GM19467 (cell line): Measurements from ENCODE around the gene ACTBL2.
A peak's percentile ranks its signal among the peaks of the same experiment; 100 is the strongest.
"Not testable (repeated sequence)": the region's sequence is repeated elsewhere in the genome, so short reads cannot be mapped to it uniquely, and the experiment has no call there.

Source experiments
- ATAC-seq: cut with Tn5 transposase; IDR thresholded peaks from one replicate; pipeline ENCODE4 v1.9.1; 2021; ENCODE audit warnings: mild to moderate bottlenecking, moderate library complexity; ENCODE audit not compliant: unreplicated experiment

Gene ACTBL2

GRCh38 chr5:57482671-57483106 lies at the start of gene ACTBL2:
Gene ACTBL2, minus strand, starts transcription at chr5:57482811. Its CDS starts 104 bp downstream, at chr5:57482707.
- ATAC-seq, result no peak

GRCh38 chr5:57531333-57531732 lies 48.7 kb upstream of the ACTBL2 start:
- ATAC-seq, result no peak

GRCh38 chr5:57529864-57530263 lies 47.3 kb upstream of the ACTBL2 start:
- ATAC-seq, result no peak

- no peak for ATAC-seq
Measured at GRCh38 chr5:57527870-57528269, 45.3 kb upstream of the ACTBL2 start.

- no peak for ATAC-seq
Measured at GRCh38 chr5:57524348-57525060, 41.9 kb upstream of the ACTBL2 start.

GRCh38 chr5:57522477-57522876 lies 39.9 kb upstream of the ACTBL2 start:
- not testable (repeated sequence) for ATAC-seq

- ATAC-seq, result not testable (repeated sequence)
Measured at GRCh38 chr5:57518415-57518814, 35.8 kb upstream of the ACTBL2 start.

GRCh38 chr5:57517250-57517649 lies 34.6 kb upstream of the ACTBL2 start:
- no peak for ATAC-seq

- no peak for ATAC-seq
Measured at GRCh38 chr5:57513785-57514184, 31.2 kb upstream of the ACTBL2 start.

- ATAC-seq, result no peak
Measured at GRCh38 chr5:57511321-57511720, 28.7 kb upstream of the ACTBL2 start.

GRCh38 chr5:57509501-57510260 lies 27.1 kb upstream of the ACTBL2 start:
- no peak for ATAC-seq

GRCh38 chr5:57508211-57508610 lies 25.6 kb upstream of the ACTBL2 start:
- no peak for ATAC-seq

- ATAC-seq, result no peak
Measured at GRCh38 chr5:57505272-57506200, 22.9 kb upstream of the ACTBL2 start.

GRCh38 chr5:57504357-57504756 lies 21.7 kb upstream of the ACTBL2 start:
- no peak for ATAC-seq

GRCh38 chr5:57503433-57503832 lies 20.8 kb upstream of the ACTBL2 start:
- ATAC-seq, result no peak

GRCh38 chr5:57501414-57502201 lies 19.0 kb upstream of the ACTBL2 start:
- ATAC-seq, result no peak

- peak; percentile 95 for ATAC-seq
Measured at GRCh38 chr5:57499262-57500050, 16.8 kb upstream of the ACTBL2 start.

GRCh38 chr5:57497733-57498132 lies 15.1 kb upstream of the ACTBL2 start:
- no peak for ATAC-seq

GRCh38 chr5:57495285-57496086 lies 12.9 kb upstream of the ACTBL2 start:
- no peak for ATAC-seq
